Peyer's patch (tissue), 4 donors: ENCODE data around the gene RTTN.

ENCODE experiments used
- POLR2A ChIP-seq, 2 donors: fragments of 450-650 bp; IDR thresholded peaks; one replicate each; pipeline ENCODE4 v1.5.1; 2017; ENCODE audit warnings: antibody characterized with exemption in 2 of 2, mild to moderate bottlenecking in 2 of 2, moderate library complexity in 2 of 2
- TF ChIP-seq, protein P1 (sequence below), 6 experiments: fragments of 450-650 bp in 4 of 6; fragments of 200-600 bp in 2 of 6; sonication (generic) in 1 of 6; IDR thresholded peaks; one replicate each; pipeline ENCODE4 v1.5.1; 2017 to 2019; ENCODE audit warnings: antibody characterized with exemption in 6 of 6, mild to moderate bottlenecking in 3 of 6, moderate library complexity in 1 of 6

DNA sequence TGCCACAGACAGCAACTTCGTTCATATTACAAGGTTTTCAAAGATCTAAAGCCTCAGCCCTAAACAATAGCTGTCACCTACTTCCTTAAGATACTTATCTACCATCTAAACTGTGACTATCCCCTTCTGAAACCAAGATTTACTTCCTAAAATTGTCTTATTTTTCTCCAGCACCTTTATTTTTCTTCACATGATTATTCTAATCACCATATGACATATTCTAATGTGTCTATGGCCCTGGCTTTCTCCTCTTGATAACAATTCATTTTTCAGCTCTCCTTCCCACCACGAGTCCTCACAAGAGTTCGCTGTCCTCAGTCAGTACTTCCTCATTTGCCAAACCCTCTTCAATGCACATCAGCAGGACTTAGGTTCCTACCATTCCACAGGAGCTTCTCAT, 53.9 kb downstream of the RTTN start:
- TF ChIP-seq, protein P1, sequence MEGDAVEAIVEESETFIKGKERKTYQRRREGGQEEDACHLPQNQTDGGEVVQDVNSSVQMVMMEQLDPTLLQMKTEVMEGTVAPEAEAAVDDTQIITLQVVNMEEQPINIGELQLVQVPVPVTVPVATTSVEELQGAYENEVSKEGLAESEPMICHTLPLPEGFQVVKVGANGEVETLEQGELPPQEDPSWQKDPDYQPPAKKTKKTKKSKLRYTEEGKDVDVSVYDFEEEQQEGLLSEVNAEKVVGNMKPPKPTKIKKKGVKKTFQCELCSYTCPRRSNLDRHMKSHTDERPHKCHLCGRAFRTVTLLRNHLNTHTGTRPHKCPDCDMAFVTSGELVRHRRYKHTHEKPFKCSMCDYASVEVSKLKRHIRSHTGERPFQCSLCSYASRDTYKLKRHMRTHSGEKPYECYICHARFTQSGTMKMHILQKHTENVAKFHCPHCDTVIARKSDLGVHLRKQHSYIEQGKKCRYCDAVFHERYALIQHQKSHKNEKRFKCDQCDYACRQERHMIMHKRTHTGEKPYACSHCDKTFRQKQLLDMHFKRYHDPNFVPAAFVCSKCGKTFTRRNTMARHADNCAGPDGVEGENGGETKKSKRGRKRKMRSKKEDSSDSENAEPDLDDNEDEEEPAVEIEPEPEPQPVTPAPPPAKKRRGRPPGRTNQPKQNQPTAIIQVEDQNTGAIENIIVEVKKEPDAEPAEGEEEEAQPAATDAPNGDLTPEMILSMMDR (IDR thresholded peaks at IDR 0.05), result no peak
- no peak for TF ChIP-seq POLR2A (IDR thresholded peaks at IDR 0.05)
